AG09319 (cell line): ENCODE measurements around the gene WNT7B.

Experiments used
- DNase-seq: peaks from one replicate; pipeline ENCODE4 v3.0.0-alpha.2; 2010; ENCODE audit warnings: low read depth; ENCODE audit errors: extremely low read depth
- TF ChIP-seq, protein P1 (sequence below): IDR thresholded peaks from 2 replicates; pipeline ENCODE4 v1.5.1; 2011; ENCODE audit warnings: low read depth, mild to moderate bottlenecking, inconsistent platforms, low read length, moderate library complexity

WNT7B gene

DNA sequence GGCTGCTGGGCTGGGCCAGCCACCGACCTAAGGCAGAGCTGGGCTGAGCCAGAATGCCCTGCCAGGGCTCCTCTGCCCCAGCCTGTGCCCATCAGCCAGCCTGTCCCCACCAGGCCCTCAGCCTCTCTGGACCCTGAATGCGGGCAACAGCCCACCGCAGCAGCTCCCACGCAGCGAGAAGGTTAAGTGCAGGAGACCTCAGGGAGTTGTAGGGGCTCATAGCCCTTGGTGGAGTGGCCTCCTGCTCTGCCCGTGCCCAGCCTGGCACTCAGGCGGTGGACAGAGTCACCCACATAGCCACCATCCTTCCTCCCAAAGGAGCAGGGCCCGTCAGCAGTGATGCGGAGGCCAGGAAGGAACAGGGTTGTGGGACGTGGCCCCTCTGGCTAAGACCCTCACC lies 19.1 kb downstream of the WNT7B start:
- DNase-seq = no peak
- TF ChIP-seq, protein P1, sequence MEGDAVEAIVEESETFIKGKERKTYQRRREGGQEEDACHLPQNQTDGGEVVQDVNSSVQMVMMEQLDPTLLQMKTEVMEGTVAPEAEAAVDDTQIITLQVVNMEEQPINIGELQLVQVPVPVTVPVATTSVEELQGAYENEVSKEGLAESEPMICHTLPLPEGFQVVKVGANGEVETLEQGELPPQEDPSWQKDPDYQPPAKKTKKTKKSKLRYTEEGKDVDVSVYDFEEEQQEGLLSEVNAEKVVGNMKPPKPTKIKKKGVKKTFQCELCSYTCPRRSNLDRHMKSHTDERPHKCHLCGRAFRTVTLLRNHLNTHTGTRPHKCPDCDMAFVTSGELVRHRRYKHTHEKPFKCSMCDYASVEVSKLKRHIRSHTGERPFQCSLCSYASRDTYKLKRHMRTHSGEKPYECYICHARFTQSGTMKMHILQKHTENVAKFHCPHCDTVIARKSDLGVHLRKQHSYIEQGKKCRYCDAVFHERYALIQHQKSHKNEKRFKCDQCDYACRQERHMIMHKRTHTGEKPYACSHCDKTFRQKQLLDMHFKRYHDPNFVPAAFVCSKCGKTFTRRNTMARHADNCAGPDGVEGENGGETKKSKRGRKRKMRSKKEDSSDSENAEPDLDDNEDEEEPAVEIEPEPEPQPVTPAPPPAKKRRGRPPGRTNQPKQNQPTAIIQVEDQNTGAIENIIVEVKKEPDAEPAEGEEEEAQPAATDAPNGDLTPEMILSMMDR = no peak

DNA sequence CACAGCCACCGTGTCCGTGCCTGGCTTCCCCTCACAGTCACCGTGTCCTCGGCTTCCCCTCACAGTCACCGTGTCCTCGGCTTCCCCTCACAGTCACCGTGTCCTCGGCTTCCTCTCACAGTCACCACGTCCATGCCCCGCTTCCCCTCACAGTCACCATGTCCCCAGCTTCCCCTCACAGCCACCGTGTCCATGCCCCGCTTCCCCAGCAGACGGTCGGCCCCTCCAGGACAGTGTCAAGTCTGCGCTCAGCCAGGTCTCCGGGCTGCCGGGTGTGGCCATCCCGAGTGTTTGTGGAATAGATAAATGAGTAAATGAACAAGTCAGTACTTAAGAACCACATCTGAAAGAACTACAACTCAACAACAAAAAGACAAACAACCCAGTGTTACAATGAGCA lies 23.8 kb downstream of the WNT7B start:
- TF ChIP-seq, protein P1 = no peak
- DNase-seq = no peak

DNA sequence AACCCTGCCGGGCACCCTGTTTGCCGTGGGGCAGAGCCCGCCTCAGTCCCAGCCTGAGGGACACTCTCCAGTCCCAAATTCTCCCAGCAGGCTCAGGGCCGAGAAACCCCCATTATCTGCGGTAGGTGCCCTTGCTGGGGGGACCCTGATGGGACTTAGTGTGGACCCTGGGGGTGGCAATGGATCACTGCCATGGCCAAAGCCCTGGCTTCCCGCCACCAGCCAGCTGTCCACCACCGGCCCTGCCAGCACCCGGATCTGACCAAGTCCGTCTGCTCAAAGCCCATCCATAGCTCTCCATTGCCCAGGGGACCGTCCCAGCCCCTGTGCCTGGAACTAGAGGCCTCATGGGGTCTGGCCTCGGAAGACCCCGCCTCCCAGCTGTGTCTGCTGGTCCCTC lies 24.4 kb downstream of the WNT7B start:
- DNase-seq = no peak
- TF ChIP-seq, protein P1 = no peak

DNA sequence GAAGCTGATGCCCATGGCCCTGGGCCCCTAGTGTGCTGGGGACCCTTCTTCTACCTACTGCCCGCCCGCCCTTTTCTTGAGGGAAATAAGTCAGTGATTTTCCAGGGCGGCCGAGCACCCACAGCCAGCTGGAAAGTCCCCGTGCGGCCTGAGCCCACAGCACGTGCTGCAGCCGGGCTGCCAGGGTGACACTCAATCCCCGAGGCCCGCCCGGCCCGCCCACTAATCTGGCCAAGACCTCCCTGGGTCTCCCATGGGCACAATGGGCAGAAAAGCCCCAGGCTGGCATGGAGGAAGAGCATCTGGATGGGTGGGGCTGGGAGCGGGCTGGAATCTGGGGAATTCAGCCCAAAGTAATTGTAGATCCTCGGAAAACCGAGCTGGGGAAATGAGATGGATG lies 24.8 kb downstream of the WNT7B start:
- DNase-seq = no peak
- TF ChIP-seq, protein P1 = no peak

DNA sequence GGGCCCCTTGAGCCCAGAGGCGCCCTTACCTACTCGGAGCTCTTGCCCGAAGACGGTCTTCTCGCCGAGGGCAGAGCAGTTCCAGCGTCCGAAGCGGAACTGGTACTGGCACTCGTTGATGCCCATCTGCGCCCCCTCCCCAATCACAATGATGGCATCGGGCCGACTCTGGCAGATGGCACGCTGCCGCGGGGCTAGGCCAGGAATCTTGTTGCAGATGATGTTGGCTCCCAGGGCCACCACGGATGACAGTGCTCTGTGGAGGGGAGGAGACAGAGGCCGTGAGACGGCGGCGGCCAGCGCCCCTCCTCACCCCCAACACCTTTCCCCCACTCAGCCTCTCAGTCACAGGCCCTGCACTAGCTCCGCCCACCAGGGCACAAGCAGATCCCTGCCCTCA lies 27.1 kb downstream of the WNT7B start:
- no peak for DNase-seq

DNA sequence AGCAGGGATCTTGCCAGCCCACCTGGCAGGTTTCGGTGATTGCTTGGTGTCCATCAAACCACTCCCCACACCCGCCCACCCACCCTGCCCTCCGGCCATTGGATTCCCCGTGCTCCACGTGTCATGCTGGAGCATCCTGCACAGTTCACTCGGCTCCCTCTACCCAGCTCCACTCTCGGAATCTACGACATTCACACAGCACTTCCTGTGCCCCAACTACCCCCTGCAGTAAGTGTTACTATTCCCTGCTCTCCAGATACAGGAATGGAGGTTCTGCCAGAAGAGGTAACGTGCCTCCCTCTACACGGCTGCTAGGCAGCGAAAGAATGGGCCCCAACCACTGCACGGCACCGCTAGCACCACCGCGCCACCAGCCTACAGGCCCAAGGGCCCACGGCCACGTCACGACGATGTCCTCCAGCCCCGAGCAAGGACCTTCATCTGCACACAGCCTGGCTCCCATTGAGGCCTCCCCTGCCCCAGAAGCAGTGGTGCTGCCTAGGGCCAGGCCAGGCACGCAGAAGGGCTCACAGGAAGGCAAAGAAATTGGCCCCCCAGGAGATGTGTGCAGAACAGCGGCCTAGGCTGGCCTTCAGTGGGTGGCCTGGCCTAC lies 27.6 kb downstream of the WNT7B start:
- no peak for DNase-seq
- TF ChIP-seq, protein P1 = no peak

More for the DNA sequence above, 27.1 kb downstream of the WNT7B start:
- TF ChIP-seq, protein P1 = no peak

DNA sequence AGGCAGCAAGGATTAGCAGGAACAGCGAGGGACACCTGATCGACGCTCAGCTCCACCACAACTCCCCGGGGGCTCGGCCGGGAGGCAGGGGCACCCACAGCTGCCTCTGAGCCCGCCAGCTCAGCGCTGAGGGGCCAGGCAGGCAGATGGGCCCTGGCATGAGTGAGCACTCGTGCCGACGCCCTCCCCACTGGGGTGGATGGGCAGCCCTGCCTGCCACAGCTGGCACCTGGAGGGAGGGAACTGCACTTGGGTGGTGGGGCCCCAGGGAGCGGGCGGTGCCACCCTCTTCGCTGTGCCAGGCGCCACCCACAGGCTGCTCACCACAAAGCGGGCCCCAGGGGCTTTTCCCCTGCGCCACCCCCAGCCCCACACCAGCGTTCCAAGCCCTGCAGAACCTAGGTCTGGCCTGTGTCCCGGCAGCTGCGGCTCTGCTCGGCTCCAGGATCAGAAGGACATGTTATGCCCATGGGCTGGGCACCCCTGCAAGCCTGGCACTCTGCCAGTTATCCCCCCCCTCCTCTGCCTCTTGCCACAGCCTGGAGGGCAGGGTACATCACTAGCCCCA lies 28.8 kb downstream of the WNT7B start:
- DNase-seq = no peak
- TF ChIP-seq, protein P1 = no peak
